ENCODE measurements around the gene SLC20A1. TPM values are rescaled to one million over a fixed set of nuclear protein-coding genes. Genes with fewer than 3 reads are reported as not detected.

Gene SLC20A1
- total RNA-seq, 6 experiments from 2014 or later = 147 to 225 (median 195) TPM

- H3K36me3 Mint-ChIP-seq (ENCODE audit: low read depth) = no peaks in the 10 kb centered on the region; the same call in 1 of the 2 replicates
- no peak overlapping the region for H3K4me3 Mint-ChIP-seq
- DNase-seq = peak; percentile 23
- H3K4me1 Mint-ChIP-seq (ENCODE audit: low read depth) = peaks cover 9% of the 10 kb centered on the region
- TF ChIP-seq, protein P1, sequence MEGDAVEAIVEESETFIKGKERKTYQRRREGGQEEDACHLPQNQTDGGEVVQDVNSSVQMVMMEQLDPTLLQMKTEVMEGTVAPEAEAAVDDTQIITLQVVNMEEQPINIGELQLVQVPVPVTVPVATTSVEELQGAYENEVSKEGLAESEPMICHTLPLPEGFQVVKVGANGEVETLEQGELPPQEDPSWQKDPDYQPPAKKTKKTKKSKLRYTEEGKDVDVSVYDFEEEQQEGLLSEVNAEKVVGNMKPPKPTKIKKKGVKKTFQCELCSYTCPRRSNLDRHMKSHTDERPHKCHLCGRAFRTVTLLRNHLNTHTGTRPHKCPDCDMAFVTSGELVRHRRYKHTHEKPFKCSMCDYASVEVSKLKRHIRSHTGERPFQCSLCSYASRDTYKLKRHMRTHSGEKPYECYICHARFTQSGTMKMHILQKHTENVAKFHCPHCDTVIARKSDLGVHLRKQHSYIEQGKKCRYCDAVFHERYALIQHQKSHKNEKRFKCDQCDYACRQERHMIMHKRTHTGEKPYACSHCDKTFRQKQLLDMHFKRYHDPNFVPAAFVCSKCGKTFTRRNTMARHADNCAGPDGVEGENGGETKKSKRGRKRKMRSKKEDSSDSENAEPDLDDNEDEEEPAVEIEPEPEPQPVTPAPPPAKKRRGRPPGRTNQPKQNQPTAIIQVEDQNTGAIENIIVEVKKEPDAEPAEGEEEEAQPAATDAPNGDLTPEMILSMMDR (IDR thresholded peaks at IDR 0.05) = no peak
- H3K27ac Mint-ChIP-seq = no peak overlapping the region
- H3K9me3 Mint-ChIP-seq = no peaks in the 10 kb centered on the region
- peaks cover 3% of the 10 kb centered on the region; the same call in 1 of the 2 replicates for H3K27me3 Mint-ChIP-seq (ENCODE audit: insufficient read depth)
These were observed 33.7 kb downstream of the SLC20A1 start for GRCh38 chr2:112679484-112679883.

DNA sequence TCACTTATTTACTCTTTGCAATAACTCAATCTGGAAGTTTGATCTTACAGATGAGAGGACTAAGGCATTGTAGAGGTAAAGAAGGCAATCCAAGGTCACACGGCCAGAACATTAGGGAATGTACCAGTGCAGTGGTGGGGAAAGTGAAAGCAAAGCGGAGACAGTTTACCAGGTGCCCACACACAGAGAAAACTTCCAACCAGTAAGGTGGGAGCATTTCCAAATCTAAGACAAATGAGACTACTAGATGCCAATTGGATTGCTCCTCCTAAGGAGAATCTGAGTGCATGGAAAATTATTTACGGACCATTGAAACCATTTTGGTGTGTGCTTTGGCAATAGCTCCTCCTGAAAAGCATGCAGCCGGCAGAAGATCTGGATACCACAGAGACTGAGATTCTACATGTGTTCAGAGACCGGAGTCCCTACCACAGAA lies 34.9 kb downstream of the SLC20A1 start:
- Mint-ChIP-seq H3K27ac (no peak overlapping the region), H3K36me3 (ENCODE audit: low read depth) (no peaks in the 10 kb centered on the region), H3K4me1 (ENCODE audit: low read depth) (peaks cover 9% of the 10 kb centered on the region), H3K4me3 (no peak overlapping the region), H3K27me3 (ENCODE audit: insufficient read depth) (peaks cover 3% of the 10 kb centered on the region; the same call in 1 of the 2 replicates), H3K9me3 (no peaks in the 10 kb centered on the region)
- DNase-seq = no peak
- TF ChIP-seq, protein P1 (IDR thresholded peaks at IDR 0.05) = no peak

DNA sequence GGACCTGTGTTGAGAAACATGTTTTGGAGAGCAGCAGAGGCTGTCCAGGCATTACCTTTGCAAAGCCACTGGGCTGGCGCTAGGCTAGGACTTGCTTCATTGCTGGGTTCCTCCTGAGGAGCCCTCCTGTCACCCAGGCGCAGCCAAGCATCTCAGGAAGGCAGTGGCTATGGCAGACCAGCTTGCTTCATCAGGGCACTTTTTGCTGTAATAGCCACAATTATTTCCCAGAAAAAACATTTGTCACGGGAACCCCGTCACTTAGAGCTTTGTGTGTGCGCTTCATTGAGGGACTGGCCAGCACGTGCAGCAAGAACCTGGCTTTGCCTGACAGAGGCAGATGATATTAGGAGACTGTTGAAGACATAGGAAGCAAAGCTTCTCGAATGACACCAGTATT lies 36.4 kb downstream of the SLC20A1 start:
- TF ChIP-seq, protein P1 (IDR thresholded peaks at IDR 0.05) = no peak
- H3K36me3 Mint-ChIP-seq (ENCODE audit: low read depth) = no peaks in the 10 kb centered on the region
- no peaks in the 10 kb centered on the region; the same call in 1 of the 2 replicates for H3K27me3 Mint-ChIP-seq (ENCODE audit: insufficient read depth)
- no peak overlapping the region for H3K27ac Mint-ChIP-seq
- peaks cover 9% of the 10 kb centered on the region for H3K4me1 Mint-ChIP-seq (ENCODE audit: low read depth)
- no peaks in the 10 kb centered on the region for H3K9me3 Mint-ChIP-seq
- no peak overlapping the region for H3K4me3 Mint-ChIP-seq
- DNase-seq = no peak

- no peaks in the 10 kb centered on the region; the same call in 1 of the 2 replicates for H3K27me3 Mint-ChIP-seq (ENCODE audit: insufficient read depth)
- no peaks in the 10 kb centered on the region for H3K36me3 Mint-ChIP-seq (ENCODE audit: low read depth)
- no peak overlapping the region for H3K4me3 Mint-ChIP-seq
- no peak for DNase-seq
- TF ChIP-seq, protein P1 (IDR thresholded peaks at IDR 0.05) = no peak
- peaks cover 21% of the 10 kb centered on the region for H3K4me1 Mint-ChIP-seq (ENCODE audit: low read depth)
- no peak overlapping the region for H3K27ac Mint-ChIP-seq
- H3K9me3 Mint-ChIP-seq = no peaks in the 10 kb centered on the region
These were observed 38.0 kb downstream of the SLC20A1 start for GRCh38 chr2:112683550-112684414.

GRCh38 chr2:112684415-112684775 lies 38.7 kb downstream of the SLC20A1 start:
- Mint-ChIP-seq H3K27me3 (ENCODE audit: insufficient read depth) (no peaks in the 10 kb centered on the region; the same call in 1 of the 2 replicates), H3K36me3 (ENCODE audit: low read depth) (no peaks in the 10 kb centered on the region), H3K4me3 (no peak overlapping the region), H3K9me3 (no peaks in the 10 kb centered on the region), H3K4me1 (ENCODE audit: low read depth) (peaks cover 22% of the 10 kb centered on the region), H3K27ac (no peak overlapping the region)
- TF ChIP-seq, protein P1 (IDR thresholded peaks at IDR 0.05) = no peak
- no peak for DNase-seq

Measured in HFFc6 (cell line).